Lower leg skin (tissue), 3 donors: ENCODE data around the gene SH3RF1.

Experiments used
- CTCF ChIP-seq, 3 donors: fragments of 450-650 bp; IDR thresholded peaks; one replicate each; pipeline ENCODE4 v1.5.1; 2016; ENCODE audit warnings: antibody characterized with exemption in 3 of 3, mild to moderate bottlenecking in 3 of 3, moderate library complexity in 2 of 3
- POLR2A ChIP-seq, 2 donors: fragments of 450-650 bp; IDR thresholded peaks; one replicate each; pipeline ENCODE4 v1.6.1; 2016 to 2017; ENCODE audit warnings: antibody characterized with exemption in 2 of 2, mild to moderate bottlenecking in 1 of 2, moderate library complexity in 1 of 2

- TF ChIP-seq CTCF (IDR thresholded peaks at IDR 0.05) (no peak), POLR2A (IDR thresholded peaks at IDR 0.05) (no peak)
Measured at GRCh38 chr4:169158861-169159260, 111.9 kb downstream of the SH3RF1 start.
